Measurements from ENCODE around the gene SIDT2.

The SIDT2 gene

DNA sequence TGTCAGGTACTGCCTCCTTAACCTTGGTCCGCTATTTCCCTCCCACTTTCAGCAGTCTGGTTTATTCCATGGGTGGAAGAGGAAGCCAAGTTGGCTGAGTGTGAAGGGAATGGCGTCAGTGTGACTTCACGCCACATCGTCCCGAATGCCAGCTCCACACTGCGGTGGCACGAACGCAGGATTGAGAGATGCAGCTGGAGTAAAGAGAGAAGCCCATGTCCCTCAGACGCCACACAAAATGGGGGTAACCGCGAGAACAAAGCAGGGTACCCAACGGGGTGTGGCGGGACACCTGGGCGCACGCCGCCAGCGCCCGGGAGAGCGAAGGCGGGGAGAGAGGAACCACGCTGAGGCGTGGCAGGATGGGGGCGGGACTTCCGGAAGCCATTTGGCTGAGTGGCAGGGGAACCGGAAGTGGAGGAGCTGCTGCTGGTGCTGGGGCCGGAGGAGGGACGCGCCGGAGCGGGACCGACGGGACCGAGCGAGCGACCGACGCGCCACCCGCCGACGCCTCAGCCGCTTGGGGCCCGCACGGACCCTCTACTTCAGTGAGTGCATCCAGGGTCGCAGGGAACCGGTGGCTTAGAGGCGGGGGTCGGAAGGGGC, 34.6 kb upstream of the SIDT2 start, which contains the start of gene PAFAH1B2:
PAFAH1B2 (plus strand) TSS at position 417 of the 606 bp plus-strand sequence. CDS start 8,161 bp downstream, outside the sequence.
- TF ChIP-seq, protein P1, sequence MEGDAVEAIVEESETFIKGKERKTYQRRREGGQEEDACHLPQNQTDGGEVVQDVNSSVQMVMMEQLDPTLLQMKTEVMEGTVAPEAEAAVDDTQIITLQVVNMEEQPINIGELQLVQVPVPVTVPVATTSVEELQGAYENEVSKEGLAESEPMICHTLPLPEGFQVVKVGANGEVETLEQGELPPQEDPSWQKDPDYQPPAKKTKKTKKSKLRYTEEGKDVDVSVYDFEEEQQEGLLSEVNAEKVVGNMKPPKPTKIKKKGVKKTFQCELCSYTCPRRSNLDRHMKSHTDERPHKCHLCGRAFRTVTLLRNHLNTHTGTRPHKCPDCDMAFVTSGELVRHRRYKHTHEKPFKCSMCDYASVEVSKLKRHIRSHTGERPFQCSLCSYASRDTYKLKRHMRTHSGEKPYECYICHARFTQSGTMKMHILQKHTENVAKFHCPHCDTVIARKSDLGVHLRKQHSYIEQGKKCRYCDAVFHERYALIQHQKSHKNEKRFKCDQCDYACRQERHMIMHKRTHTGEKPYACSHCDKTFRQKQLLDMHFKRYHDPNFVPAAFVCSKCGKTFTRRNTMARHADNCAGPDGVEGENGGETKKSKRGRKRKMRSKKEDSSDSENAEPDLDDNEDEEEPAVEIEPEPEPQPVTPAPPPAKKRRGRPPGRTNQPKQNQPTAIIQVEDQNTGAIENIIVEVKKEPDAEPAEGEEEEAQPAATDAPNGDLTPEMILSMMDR (conservative IDR thresholded peaks at IDR 0.05; ENCODE audit: low read depth): no peak
- CTCF ChIA-PET: interaction anchor here (0.6 to 1.2 kb wide), 4 partner anchors 17 to 83 kb away, joined by 3 to 4 read pairs (median 4); no protein-coding TSS in a partner anchor
- peak; percentile 97 for DNase-seq (ENCODE audit: low spot score)
- POLR2A ChIA-PET (ENCODE audit: low non-redundant PET): interaction anchor here (0.6 to 1.1 kb wide), 3 partner anchors 21 to 250 kb away, joined by 3 to 6 read pairs (median 3); no protein-coding TSS in a partner anchor
- H3K27ac ChIP-seq: peak within 1 kb of the TSS; percentile 92

DNA sequence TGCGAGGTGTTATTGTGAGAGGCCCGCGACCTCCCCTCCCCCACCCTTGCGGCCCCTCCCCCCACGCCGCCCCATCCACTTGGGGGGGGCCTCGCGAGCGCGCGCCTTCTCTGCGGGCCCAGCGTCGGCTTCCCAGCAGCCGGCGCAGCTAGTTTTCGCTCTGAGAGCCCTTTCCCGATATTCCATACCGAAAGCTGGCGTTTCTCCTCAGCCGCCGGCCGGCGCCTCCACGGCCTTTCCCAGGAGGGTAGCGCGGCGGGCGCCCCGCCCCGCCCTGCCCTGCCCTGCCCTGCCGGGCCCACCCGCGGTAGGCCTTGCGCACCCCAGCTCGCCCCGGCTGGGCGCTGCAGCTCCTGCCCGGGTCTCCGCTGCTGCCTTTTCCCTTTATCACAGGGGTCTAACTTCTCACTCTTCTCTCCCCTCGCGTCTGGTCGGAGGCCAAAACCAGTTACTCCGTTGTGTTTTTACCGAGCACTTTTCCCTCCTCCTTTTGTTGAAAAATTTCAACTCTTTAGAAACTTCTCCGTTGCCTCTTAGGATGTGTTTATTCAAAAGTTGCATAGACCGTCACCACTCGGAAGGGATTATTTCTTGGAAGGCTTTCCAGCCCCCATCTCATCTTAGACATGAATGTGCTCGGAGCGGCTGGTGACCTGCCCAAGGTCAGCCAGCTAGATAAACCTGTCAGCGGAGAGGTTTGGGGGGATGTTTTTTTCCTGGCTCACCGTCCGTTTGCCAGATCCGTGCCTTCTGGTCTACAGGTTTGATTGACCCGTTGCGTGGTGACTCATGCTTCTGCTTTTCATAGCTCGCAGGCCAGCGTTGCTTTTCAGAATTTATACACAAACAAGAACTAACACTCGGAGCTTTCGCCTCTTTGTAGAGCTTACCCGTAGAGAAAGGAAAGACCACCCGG, 33.8 kb upstream of the SIDT2 start:
- TF ChIP-seq, protein P1 (conservative IDR thresholded peaks at IDR 0.05; ENCODE audit: low read depth): no peak
- ChIA-PET POLR2A (ENCODE audit: low non-redundant PET) (interaction anchor here (0.6 to 1.1 kb wide), 3 partner anchors 20 to 251 kb away, joined by 3 to 6 read pairs (median 3); no protein-coding TSS in a partner anchor), CTCF (interaction anchor here (0.6 to 1.2 kb wide), 4 partner anchors 18 to 28 kb away, joined by 3 to 4 read pairs (median 4); no protein-coding TSS in a partner anchor)
- peak; percentile 79 for DNase-seq (ENCODE audit: low spot score)
- H3K27ac ChIP-seq: peak overlapping the region; percentile 92

DNA sequence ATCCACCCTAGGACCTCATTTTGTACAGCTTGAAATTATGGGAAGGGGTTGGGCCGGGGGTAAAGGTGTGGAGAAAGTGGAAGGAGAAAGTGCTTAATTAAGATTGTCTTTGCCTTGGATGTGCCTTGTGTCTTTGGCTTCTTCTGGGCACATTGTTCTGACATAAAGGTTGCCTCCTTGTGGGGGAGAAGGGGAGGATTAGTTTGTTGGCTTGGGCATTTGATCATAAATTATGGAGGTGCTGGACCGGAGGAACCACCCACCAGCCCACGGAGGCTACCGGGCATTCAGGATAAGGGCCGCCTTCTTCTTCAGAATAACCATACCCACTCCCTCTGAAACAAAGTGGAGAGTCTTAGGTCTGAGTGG, 33.2 kb upstream of the SIDT2 start:
- ChIA-PET CTCF (interaction anchor here (0.9 kb wide), 1 partner anchor 27 kb away, joined by 4 read pairs; no protein-coding TSS in a partner anchor), POLR2A (ENCODE audit: low non-redundant PET) (no interaction called here)
- TF ChIP-seq, protein P1 (conservative IDR thresholded peaks at IDR 0.05; ENCODE audit: low read depth): no peak; the same call in 1 of the 2 replicates
- H3K27ac ChIP-seq: peak overlapping the region; percentile 92
- peak; percentile 44 for DNase-seq (ENCODE audit: low spot score)

DNA sequence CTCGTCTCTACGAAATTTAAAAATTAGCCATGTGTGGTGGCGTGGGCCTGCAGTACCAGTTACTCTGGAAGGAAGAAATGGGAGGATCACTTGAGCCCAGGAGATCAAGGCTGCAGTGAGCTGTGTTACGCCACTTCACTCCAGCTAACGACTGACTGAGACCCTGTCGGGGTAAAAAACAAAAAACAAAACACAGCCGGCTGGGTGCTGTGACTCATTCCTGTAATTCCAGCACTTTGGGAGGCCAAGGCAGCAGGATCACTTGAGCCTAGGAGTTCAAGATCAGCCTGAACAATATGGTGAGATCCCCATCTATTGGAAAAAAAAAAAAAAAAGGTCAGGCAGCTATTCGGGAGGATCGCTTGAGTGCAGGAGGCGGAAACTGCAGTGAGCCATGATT, 32.0 kb upstream of the SIDT2 start:
- peak overlapping the region; percentile 39 for H3K27ac ChIP-seq
- TF ChIP-seq, protein P1 (conservative IDR thresholded peaks at IDR 0.05; ENCODE audit: low read depth): no peak
- DNase-seq (ENCODE audit: low spot score): no peak
- CTCF ChIA-PET: interaction anchor here (0.6 to 1.0 kb wide), 2 partner anchors 41 to 272 kb away, joined by 3 read pairs; no protein-coding TSS in a partner anchor
- POLR2A ChIA-PET (ENCODE audit: low non-redundant PET): interaction anchor here (0.6 kb wide), 1 partner anchor 64 kb away, joined by 3 read pairs; no protein-coding TSS in a partner anchor

DNA sequence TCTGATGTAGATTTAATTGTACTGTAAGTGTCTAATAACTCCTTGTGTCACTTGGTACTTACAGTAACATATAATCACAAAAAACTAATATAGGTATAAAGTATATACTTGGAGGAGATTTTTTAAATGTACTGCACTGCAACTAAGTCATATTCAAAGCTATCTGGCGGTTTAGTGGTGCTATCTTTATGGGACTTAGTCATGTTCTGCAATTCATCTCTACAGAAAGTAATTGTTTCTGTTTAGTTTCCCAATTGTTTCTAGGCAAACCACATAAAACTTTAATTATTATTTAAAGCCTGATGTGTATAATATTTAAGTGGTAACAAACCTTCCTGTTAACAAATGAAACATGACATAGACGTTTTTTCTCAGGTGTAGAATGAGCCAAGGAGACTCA, 26.5 kb upstream of the SIDT2 start:
- TF ChIP-seq, protein P1 (conservative IDR thresholded peaks at IDR 0.05; ENCODE audit: low read depth): no peak
- ChIA-PET CTCF (no interaction called here), POLR2A (ENCODE audit: low non-redundant PET) (no interaction called here)
- DNase-seq (ENCODE audit: low spot score): no peak
- no peak overlapping the region for H3K27ac ChIP-seq

DNA sequence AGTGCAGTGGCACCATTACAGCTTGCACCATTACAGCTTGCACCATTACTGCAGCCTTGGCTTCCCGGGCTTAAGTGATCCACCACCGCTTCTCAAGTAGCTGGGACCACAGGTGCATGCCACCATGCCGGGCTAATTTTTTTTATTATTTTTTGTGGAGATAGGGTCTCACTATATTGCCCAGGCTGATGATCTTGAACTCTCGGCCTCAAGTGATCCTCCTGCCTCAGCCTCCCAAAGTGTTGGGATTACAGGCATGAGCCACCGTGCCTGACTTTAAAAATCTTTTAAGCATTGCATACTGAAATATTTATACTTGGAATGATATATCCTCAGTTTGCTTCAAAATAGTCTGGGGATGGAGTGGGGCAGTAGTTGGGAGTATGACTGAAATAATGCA, 24.1 kb upstream of the SIDT2 start:
- no peak overlapping the region for H3K27ac ChIP-seq
- DNase-seq (ENCODE audit: low spot score): no peak
- ChIA-PET CTCF (interaction anchor here (0.7 kb wide), 2 partner anchors 64 to 404 kb away, joined by 3 read pairs; no protein-coding TSS in a partner anchor), POLR2A (ENCODE audit: low non-redundant PET) (no interaction called here)
- TF ChIP-seq, protein P1 (conservative IDR thresholded peaks at IDR 0.05; ENCODE audit: low read depth): no peak
